GM12878 (cell line): Measurements from ENCODE around the gene INIP. TPM values are rescaled to one million over a fixed set of nuclear protein-coding genes. Genes with fewer than 3 reads are reported as not detected.

Experiments used
- ATAC-seq: fragments of 200-7000 bp; cut with Tn5 transposase; 3 replicates; pipeline ENCODE4 v1.9.1; 2020; ENCODE audit warnings: mild to moderate bottlenecking, moderate library complexity
- BruUV-seq: library from RNA; stranded (reverse); fragments of 400-500 nt; replicated peaks from 2 replicates; lab custom pipeline; 2021; lab: Mats Ljungman, UMichigan
- CTCF ChIA-PET: fragments of 300-600 bp; sonication (Branson Sonifier 250); formaldehyde crosslinking; extraction: SDS; loops from one replicate; lab custom pipeline; 2021; ENCODE audit warnings: inconsistent platforms; lab: Yijun Ruan, JAX
- POLR2A ChIA-PET: fragments of 350-600 bp; formaldehyde crosslinking; extraction: SDS; loops from one replicate; lab custom pipeline; 2021; ENCODE audit warnings: inconsistent platforms; lab: Charles Lee
- RAD21 ChIA-PET: fragments of 300-600 bp; sonication (Branson Sonifier 250); formaldehyde crosslinking; loops from one replicate; lab custom pipeline; 2023; ENCODE audit warnings: antibody characterized with exemption; ENCODE audit not compliant: unreplicated experiment; lab: Charles Lee
- SMC1A ChIA-PET: fragments of 300-600 bp; sonication (Branson Sonifier 250); formaldehyde crosslinking; loops from one replicate; lab custom pipeline; 2023; ENCODE audit not compliant: unreplicated experiment, uncharacterized antibody; lab: Charles Lee
- DNase-seq: peaks from one replicate; pipeline ENCODE4 v3.0.0-alpha.2; 2011; ENCODE audit warnings: low read depth, low spot score
- FAIRE-seq: peaks from 3 replicates; lab custom pipeline; 2011; peaks lifted over from hg19 to GRCh38; lab: Jason Lieb, UNC
- H2AFZ ChIP-seq: 2 replicates; pipeline ENCODE4 v1.6.0; 2011; ENCODE audit warnings: low read depth, low read length, control low read depth; ENCODE audit not compliant: control insufficient read depth
- H3K27ac ChIP-seq: 2 replicates; pipeline ENCODE4 v1.5.1; 2011; ENCODE audit warnings: control low read depth; ENCODE audit not compliant: control insufficient read depth, insufficient read depth
- H3K27me3 ChIP-seq, 2 experiments: replicated peaks in 1 of 2; 2 replicates each; pipeline versions ENCODE4 v1.6.0 to v1.6.1; 2011; ENCODE audit warnings: low read length in 1 of 2; ENCODE audit not compliant: control insufficient read depth in 2 of 2, insufficient read depth in 2 of 2
- H3K36me3 ChIP-seq, 2 experiments: 2 replicates each; pipeline ENCODE4 v1.5.1; 2011; ENCODE audit warnings: low read length in 1 of 2; ENCODE audit not compliant: control insufficient read depth in 2 of 2, insufficient read depth in 2 of 2
- H3K4me1 ChIP-seq: 2 replicates; pipeline ENCODE4 v1.6.1; 2011; ENCODE audit warnings: mild to moderate bottlenecking, low read length, moderate library complexity, mixed read lengths; ENCODE audit not compliant: control insufficient read depth, insufficient read depth
- H3K4me2 ChIP-seq: 2 replicates; pipeline ENCODE4 v1.6.0; 2011; ENCODE audit warnings: control low read depth; ENCODE audit not compliant: control insufficient read depth, insufficient read depth
- H3K4me3 ChIP-seq: fragments of 200-600 bp; sonication (generic); 2 replicates; pipeline ENCODE4 v1.5.1; 2016
- H3K79me2 ChIP-seq: 2 replicates; pipeline ENCODE4 v1.6.0; 2011; ENCODE audit warnings: low read length; ENCODE audit not compliant: control insufficient read depth, insufficient read depth
- H3K9ac ChIP-seq: 2 replicates; pipeline ENCODE4 v1.8.0; 2011; ENCODE audit warnings: low read length, control low read depth, mixed read lengths; ENCODE audit not compliant: control insufficient read depth, insufficient read depth
- H3K9me3 ChIP-seq: replicated peaks from 3 replicates; pipeline ENCODE4 v1.5.1; 2011; ENCODE audit warnings: mild to moderate bottlenecking, low read length; ENCODE audit not compliant: control insufficient read depth, insufficient read depth
- H4K20me1 ChIP-seq: 2 replicates; pipeline ENCODE4 v1.6.0; 2011; ENCODE audit not compliant: control insufficient read depth, insufficient read depth
- CEBPZ ChIP-seq: fragments of 150-350 bp; IDR thresholded peaks from 2 replicates; pipeline ENCODE4 v1.6.1; 2016; ENCODE audit warnings: low read depth, low read length
- CHD1 ChIP-seq: IDR thresholded peaks from 2 replicates; pipeline ENCODE4 v1.6.1; 2012; ENCODE audit warnings: low read depth, low read length, improper control_type of control experiment
- FOXM1 ChIP-seq: IDR thresholded peaks from 2 replicates; pipeline ENCODE4 v1.6.1; 2012; ENCODE audit warnings: low read depth, mild to moderate bottlenecking, inconsistent platforms, low read length, moderate library complexity
- IKZF2 ChIP-seq, 2 experiments: fragments of 450-650 bp; IDR thresholded peaks; 2 replicates each; pipeline ENCODE4 v1.6.1; 2017; ENCODE audit warnings: mild to moderate bottlenecking in 2 of 2, moderate library complexity in 2 of 2
- NBN ChIP-seq: fragments of 450-650 bp; IDR thresholded peaks from 2 replicates; pipeline ENCODE4 v1.6.1; 2016
- NR2C2 ChIP-seq: IDR thresholded peaks from 2 replicates; pipeline ENCODE4 v1.6.1; 2011; ENCODE audit warnings: borderline replicate concordance, low read depth; ENCODE audit not compliant: control insufficient read depth, insufficient read length
- WGBS: methylation state at CpG from one replicate; pipeline ENCODE4 v1.1.6; 2016; ENCODE audit warnings: low lambda C conversion rate; ENCODE audit not compliant: insufficient replicate concordance, insufficient coverage; ENCODE audit errors: missing lambda C conversion rate; 5-methylcytosine and 5-hydroxymethylcytosine counted together
- in situ Hi-C: fragments of 300-500 bp; cut with MboI; formaldehyde crosslinking; loops from 9 replicates; pipeline ENCODE4 v1.14.3; 2018; ENCODE audit warnings: mixed read lengths
- intact Hi-C: fragments of 100-400 bp; cut with micrococcal nuclease; formaldehyde crosslinking; loops from one replicate; pipeline ENCODE4 v1.14.2; 2022; ENCODE audit not compliant: unreplicated experiment
- polyA plus RNA-seq, 11 experiments: library from polyadenylated mRNA; depleted of rRNA in 4 of 11; unstranded in 6 of 11; stranded (reverse) in 5 of 11; fragments of >200 nt; fragmentation: Nextera tagmentation in 4 of 11; fragmentation: Illumina TruSeq in 1 of 11; extraction: Ambion mirVana in 4 of 11; extraction: Trizol in 1 of 11; gene quantifications; 1 replicate in 1 of 11; 2 replicates in 10 of 11; pipeline versions ENCODE4 v1.2.1 to v1.2.3, GENCODE V29; 2011 to 2016; ENCODE audit warnings: inconsistent platforms in 2 of 11, missing spikeins in 2 of 11, low read depth in 1 of 11
- total RNA-seq, 4 experiments: library from RNA; depleted of rRNA in 3 of 4; stranded (reverse); fragments of >200 nt in 3 of 4; fragmentation: Illumina TruSeq in 1 of 4; extraction: Trizol in 1 of 4; gene quantifications; 2 replicates each; pipeline versions ENCODE4 v1.2.1 to v1.2.3, GENCODE V29; 2013 to 2021

Gene INIP
- total and polyA plus RNA-seq, 10 of the 15 experiments (the other 5 are each of a cell fraction or from before 2014, with no cell fraction given) = 18.9 to 66.5 (median 37.7) TPM

DNA sequence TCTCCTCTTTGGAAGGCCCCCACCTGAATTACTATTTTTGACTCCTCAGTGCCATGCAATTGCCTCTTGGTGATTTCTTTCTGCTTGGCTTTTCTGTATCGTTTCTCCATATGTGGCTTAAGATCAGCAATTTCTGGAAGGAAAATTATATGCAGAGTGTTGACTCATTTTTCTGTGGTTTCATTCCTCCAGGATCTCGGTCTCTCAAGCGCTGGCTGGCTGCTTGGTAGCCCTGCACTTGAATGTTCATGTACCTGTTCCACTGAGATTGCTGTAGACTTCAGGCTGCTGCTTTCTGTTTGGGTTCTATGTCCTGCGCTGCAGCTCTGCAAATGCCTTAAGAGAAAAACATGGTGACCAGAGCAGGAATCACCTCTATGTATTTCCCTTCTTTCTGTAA lies 77.6 kb downstream of the INIP start:
- H3K79me2 ChIP-seq = no peaks in the 10 kb centered on the region
- H3K9me3 ChIP-seq = peaks cover 2% of the 10 kb centered on the region; the same call in 2 of the 3 replicates
- 98% methylated on average over 4 of the region's 4 CpGs for WGBS
- H3K27ac ChIP-seq = no peak overlapping the region
- ChIA-PET CTCF (no interaction called here), POLR2A (no interaction called here), RAD21 (no interaction called here), SMC1A (no interaction called here)
- no peak overlapping the region for H2AFZ ChIP-seq
- intact Hi-C loops = no loop called here
- H3K4me3 ChIP-seq = no peak overlapping the region
- H3K4me1 ChIP-seq = no peaks in the 10 kb centered on the region
- no peak overlapping the region for H3K9ac ChIP-seq
- no peaks in the 10 kb centered on the region for H3K36me3 ChIP-seq
- H3K4me2 ChIP-seq = no peak overlapping the region
- TF ChIP-seq IKZF2 (IDR thresholded peaks at IDR 0.05) (no peak), NR2C2 (no peak), CEBPZ (no peak), FOXM1 (no peak), CHD1 (no peak), NBN (no peak)
- ATAC-seq = no peak
- BruUV-seq = no TSS peak
- no peak for FAIRE-seq
- H3K27me3 ChIP-seq = no peaks in the 10 kb centered on the region
- in situ Hi-C loops = no loop called here
- no peaks in the 10 kb centered on the region for H4K20me1 ChIP-seq
- no peak for DNase-seq

Other genes with a start within 250 kb of the INIP start
- 3.5 TPM in 2 replicates for gene KIAA1958, start 231.3 kb downstream of the INIP start, total RNA-seq (2014; rRNA removed)
- 4.7 and 4.9 TPM in 2 replicates for gene KIAA1958, start 231.3 kb downstream of the INIP start, total RNA-seq (2014; rRNA removed; fragmentation: Illumina TruSeq; extraction: Trizol)
- 7.3 and 8.7 TPM in 2 replicates for gene KIAA1958, start 231.3 kb downstream of the INIP start, total RNA-seq (2021)
- gene KIAA1958, start 231.3 kb downstream of the INIP start, polyA plus RNA-seq (2011; rRNA removed) = 3.8 and 4.4 TPM in 2 replicates
- 5.6 and 6.5 TPM in 2 replicates for gene KIAA1958, start 231.3 kb downstream of the INIP start, polyA plus RNA-seq (2014; fragmentation: Illumina TruSeq; extraction: Trizol)
- under 1 TPM; 0.53 to 0.80 TPM for gene KIAA1958, start 231.3 kb downstream of the INIP start, polyA plus RNA-seq (2014; fragmentation: Nextera tagmentation; extraction: Ambion mirVana)
- 2.4 and 2.5 TPM in 2 replicates for gene KIAA1958, start 231.3 kb downstream of the INIP start, polyA plus RNA-seq (2014; rRNA removed)
- gene KIAA1958, start 231.3 kb downstream of the INIP start, polyA plus RNA-seq (2016; fragmentation: Nextera tagmentation; extraction: Ambion mirVana) = 1 to 10 TPM; 2.8 to 4.6 TPM
- gene SNX30, start 32.6 kb upstream of the INIP start, total RNA-seq (2014; rRNA removed) = 2.7 and 2.8 TPM in 2 replicates
- gene SNX30, start 32.6 kb upstream of the INIP start, total RNA-seq (2014; rRNA removed; fragmentation: Illumina TruSeq; extraction: Trizol) = 3.5 and 3.7 TPM in 2 replicates
- 3.6 and 4.0 TPM in 2 replicates for gene SNX30, start 32.6 kb upstream of the INIP start, total RNA-seq (2021)
- 0.73 and 0.84 TPM in 2 replicates for gene SNX30, start 32.6 kb upstream of the INIP start, polyA plus RNA-seq (2011; rRNA removed)
- 3.5 and 3.9 TPM in 2 replicates for gene SNX30, start 32.6 kb upstream of the INIP start, polyA plus RNA-seq (2014; fragmentation: Illumina TruSeq; extraction: Trizol)
- under 1 TPM; 0.55 to 0.72 TPM for gene SNX30, start 32.6 kb upstream of the INIP start, polyA plus RNA-seq (2014; fragmentation: Nextera tagmentation; extraction: Ambion mirVana)
- 2.1 and 2.9 TPM in 2 replicates for gene SNX30, start 32.6 kb upstream of the INIP start, polyA plus RNA-seq (2014; rRNA removed)
- under 1 TPM; 0.53 to 0.71 TPM for gene SNX30, start 32.6 kb upstream of the INIP start, polyA plus RNA-seq (2016; fragmentation: Nextera tagmentation; extraction: Ambion mirVana)
- not detected in 2 replicates for gene SLC46A2, start 172.8 kb upstream of the INIP start, total RNA-seq (2014; rRNA removed)
- gene SLC46A2, start 172.8 kb upstream of the INIP start, total RNA-seq (2014; rRNA removed; fragmentation: Illumina TruSeq; extraction: Trizol) = not detected in 2 replicates
- not detected in 2 replicates for gene SLC46A2, start 172.8 kb upstream of the INIP start, total RNA-seq (2021)
- gene SLC46A2, start 172.8 kb upstream of the INIP start, polyA plus RNA-seq (2011; rRNA removed) = not detected in 2 replicates
- gene SLC46A2, start 172.8 kb upstream of the INIP start, polyA plus RNA-seq (2014; fragmentation: Illumina TruSeq; extraction: Trizol) = not detected in 2 replicates
- not detected for gene SLC46A2, start 172.8 kb upstream of the INIP start, polyA plus RNA-seq (2014; fragmentation: Nextera tagmentation; extraction: Ambion mirVana)
- gene SLC46A2, start 172.8 kb upstream of the INIP start, polyA plus RNA-seq (2014; rRNA removed) = not detected in 2 replicates
- gene SLC46A2, start 172.8 kb upstream of the INIP start, polyA plus RNA-seq (2016; fragmentation: Nextera tagmentation; extraction: Ambion mirVana) = not detected